HepG2 (cell line): ENCODE measurements around the gene ZNF485. TPM values are rescaled to one million over a fixed set of nuclear protein-coding genes. Genes with fewer than 3 reads are reported as not detected.
A peak's percentile ranks its signal among the peaks of the same experiment; 100 is the strongest.

Experiments used
- FOSL2 ChIP-seq: sonication (generic); formaldehyde crosslinking; IDR thresholded peaks from 2 replicates; pipeline ENCODE4 v1.4.0; 2020; ENCODE audit warnings: missing genetic modification reagents
- FOXJ3 ChIP-seq: sonication (generic); formaldehyde crosslinking; IDR thresholded peaks from 2 replicates; pipeline ENCODE4 v1.4.0; 2020; ENCODE audit warnings: missing genetic modification reagents, mild to moderate bottlenecking, borderline replicate concordance
- HNRNPLL ChIP-seq: fragments of 200-400 bp; formaldehyde crosslinking; IDR thresholded peaks from 2 replicates; pipeline ENCODE4 v1.6.1; 2017; ENCODE audit warnings: mild to moderate bottlenecking, low read depth, low read length; ENCODE audit not compliant: poor library complexity, severe bottlenecking
- MEIS1 ChIP-seq: sonication (generic); formaldehyde crosslinking; IDR thresholded peaks from 2 replicates; pipeline ENCODE4 v1.9.0; 2021; ENCODE audit warnings: mild to moderate bottlenecking, missing genetic modification reagents, moderate library complexity, borderline replicate concordance
- ZBTB42 ChIP-seq: sonication (generic); formaldehyde crosslinking; IDR thresholded peaks from 2 replicates; pipeline ENCODE4 v1.5.0; 2020; ENCODE audit warnings: mild to moderate bottlenecking, missing genetic modification reagents
- ZNF343 ChIP-seq: sonication (generic); formaldehyde crosslinking; IDR thresholded peaks from 2 replicates; pipeline ENCODE4 v1.4.0; 2020; ENCODE audit warnings: mild to moderate bottlenecking, missing genetic modification reagents
- ZNF431 ChIP-seq: sonication (generic); formaldehyde crosslinking; IDR thresholded peaks from 2 replicates; pipeline ENCODE4 v1.9.0; 2022; ENCODE audit warnings: missing genetic modification reagents, low read depth, mild to moderate bottlenecking, borderline replicate concordance
- ZNF546 ChIP-seq: sonication (generic); formaldehyde crosslinking; conservative IDR thresholded peaks from 2 replicates; pipeline ENCODE4 v1.8.1; 2023; ENCODE audit warnings: mild to moderate bottlenecking, missing genetic modification reagents
- ZNF550 ChIP-seq: sonication (generic); formaldehyde crosslinking; IDR thresholded peaks from 2 replicates; pipeline ENCODE4 v1.4.0; 2020; ENCODE audit warnings: mild to moderate bottlenecking, missing genetic modification reagents, borderline replicate concordance
- ZNF781 ChIP-seq: sonication (generic); formaldehyde crosslinking; IDR thresholded peaks from 2 replicates; pipeline ENCODE4 v1.5.1; 2020; ENCODE audit warnings: borderline replicate concordance, mild to moderate bottlenecking, missing genetic modification reagents; ENCODE audit errors: not compliant biosample characterization
- polyA plus RNA-seq, 8 experiments: library from polyadenylated mRNA; depleted of rRNA in 3 of 8; stranded (reverse) in 7 of 8; unstranded in 1 of 8; fragments of >200 nt; fragmentation: Illumina TruSeq in 4 of 8; extraction: Trizol in 4 of 8; gene quantifications; 2 replicates each; pipeline versions ENCODE4 v1.2.1 to v1.2.3, GENCODE V29; 2011 to 2016; ENCODE audit warnings: low read depth in 4 of 8, missing spikeins in 1 of 8, mixed read lengths in 1 of 8; ENCODE audit not compliant: insufficient read depth in 1 of 8
- total RNA-seq, 5 experiments: library from RNA; depleted of rRNA; stranded (reverse); fragments of >200 nt; fragmentation: Illumina TruSeq; extraction: Trizol; gene quantifications; 2 replicates each; pipeline ENCODE4 v1.2.3, GENCODE V29; 2016; ENCODE audit warnings: low read depth in 1 of 5
- TF ChIP-seq, protein P1 (sequence below): sonication (generic); formaldehyde crosslinking; IDR thresholded peaks from 2 replicates; pipeline ENCODE4 v1.8.1; 2022; ENCODE audit warnings: mild to moderate bottlenecking, missing genetic modification reagents
- TF ChIP-seq, protein P2 (sequence below): sonication (generic); formaldehyde crosslinking; conservative IDR thresholded peaks from 2 replicates; pipeline ENCODE4 v1.5.0; 2020; ENCODE audit warnings: missing genetic modification reagents
- TF ChIP-seq, protein P3 (sequence below), 2 experiments: sonication (generic) in 1 of 2; formaldehyde crosslinking in 1 of 2; IDR thresholded peaks; 2 replicates each; pipeline versions ENCODE4 v1.4.0 to v1.6.1; 2016 to 2020; ENCODE audit warnings: borderline replicate concordance in 1 of 2, low read depth in 1 of 2, mild to moderate bottlenecking in 1 of 2, missing genetic modification reagents in 1 of 2
- TF ChIP-seq, protein P4 (sequence below): sonication (generic); formaldehyde crosslinking; IDR thresholded peaks from 2 replicates; pipeline ENCODE4 v1.5.1; 2020; ENCODE audit warnings: missing genetic modification reagents, mild to moderate bottlenecking, borderline replicate concordance
- TF ChIP-seq, protein P5 (sequence below): sonication (generic); formaldehyde crosslinking; IDR thresholded peaks from 2 replicates; pipeline ENCODE4 v1.8.1; 2023; ENCODE audit warnings: mild to moderate bottlenecking, inconsistent platforms, moderate library complexity, missing genetic modification reagents, borderline replicate concordance

The ZNF485 gene
- total and polyA plus RNA-seq, 2 of the 13 experiments (the other 11 are each of a cell fraction or from before 2014, with no cell fraction given), result 1.4 to 3.3 TPM

DNA sequence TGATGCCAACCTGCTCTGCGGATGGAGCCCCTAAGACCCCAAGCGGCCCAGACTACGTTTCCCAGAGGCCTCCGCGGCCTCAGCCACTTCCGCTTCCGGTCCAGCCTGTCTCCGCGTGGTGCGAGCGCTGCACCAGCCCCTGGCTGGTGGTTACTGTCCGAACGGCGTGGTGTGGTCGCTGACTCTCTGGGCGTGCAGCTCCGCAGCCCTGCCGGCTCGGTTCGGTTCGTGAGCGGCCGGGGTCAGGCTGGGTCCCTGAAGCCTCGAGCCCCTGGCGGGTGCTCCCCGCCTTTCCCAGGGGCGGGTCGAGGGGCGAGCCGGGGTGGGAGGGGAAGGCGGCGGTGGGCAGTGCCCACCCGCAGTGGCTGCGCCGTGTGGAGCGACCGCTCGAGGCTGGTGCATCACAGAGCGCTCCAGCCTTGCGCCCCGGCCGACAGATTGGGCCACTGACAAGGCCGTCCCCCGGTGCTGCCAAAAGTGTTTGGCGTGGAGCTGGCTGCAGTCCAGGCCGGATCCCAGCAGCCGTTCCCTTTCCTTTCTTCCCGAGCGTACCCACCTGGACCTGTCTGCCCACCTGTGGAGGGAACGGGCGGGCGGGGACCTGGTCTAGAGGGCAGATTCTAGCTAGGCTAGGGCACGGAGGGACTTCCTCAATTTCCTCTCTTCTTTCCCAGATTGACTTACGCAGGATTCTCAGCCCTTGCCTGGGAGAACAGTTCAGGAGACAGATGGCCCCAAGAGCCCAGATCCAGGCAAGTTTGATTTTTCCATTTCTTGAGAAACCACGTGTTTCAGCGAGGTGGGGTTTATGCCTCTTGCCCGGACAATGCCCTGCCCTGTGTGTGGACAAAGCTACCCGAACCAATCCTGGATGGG is at the start of gene ZNF485 (continued):
- TF ChIP-seq, protein P1, sequence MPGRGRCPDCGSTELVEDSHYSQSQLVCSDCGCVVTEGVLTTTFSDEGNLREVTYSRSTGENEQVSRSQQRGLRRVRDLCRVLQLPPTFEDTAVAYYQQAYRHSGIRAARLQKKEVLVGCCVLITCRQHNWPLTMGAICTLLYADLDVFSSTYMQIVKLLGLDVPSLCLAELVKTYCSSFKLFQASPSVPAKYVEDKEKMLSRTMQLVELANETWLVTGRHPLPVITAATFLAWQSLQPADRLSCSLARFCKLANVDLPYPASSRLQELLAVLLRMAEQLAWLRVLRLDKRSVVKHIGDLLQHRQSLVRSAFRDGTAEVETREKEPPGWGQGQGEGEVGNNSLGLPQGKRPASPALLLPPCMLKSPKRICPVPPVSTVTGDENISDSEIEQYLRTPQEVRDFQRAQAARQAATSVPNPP, result no peak
- TF ChIP-seq ZNF343 (no peak; the same call in 1 of the 2 replicates), MEIS1 (CRISPR knock-in tag) (0 out of 2 replicates have a peak, but pooled peaks have one; percentile 37), ZNF781 (CRISPR knock-in tag) (no peak), ZNF431 (CRISPR knock-in tag) (no peak), FOXJ3 (no peak), ZNF546 (CRISPR knock-in tag) (no peak), ZBTB42 (CRISPR knock-in tag) (no peak), HNRNPLL (no peak), ZNF550 (no peak), FOSL2 (0 out of 2 replicates have a peak, but pooled peaks have one; percentile 8)
- TF ChIP-seq, protein P2, sequence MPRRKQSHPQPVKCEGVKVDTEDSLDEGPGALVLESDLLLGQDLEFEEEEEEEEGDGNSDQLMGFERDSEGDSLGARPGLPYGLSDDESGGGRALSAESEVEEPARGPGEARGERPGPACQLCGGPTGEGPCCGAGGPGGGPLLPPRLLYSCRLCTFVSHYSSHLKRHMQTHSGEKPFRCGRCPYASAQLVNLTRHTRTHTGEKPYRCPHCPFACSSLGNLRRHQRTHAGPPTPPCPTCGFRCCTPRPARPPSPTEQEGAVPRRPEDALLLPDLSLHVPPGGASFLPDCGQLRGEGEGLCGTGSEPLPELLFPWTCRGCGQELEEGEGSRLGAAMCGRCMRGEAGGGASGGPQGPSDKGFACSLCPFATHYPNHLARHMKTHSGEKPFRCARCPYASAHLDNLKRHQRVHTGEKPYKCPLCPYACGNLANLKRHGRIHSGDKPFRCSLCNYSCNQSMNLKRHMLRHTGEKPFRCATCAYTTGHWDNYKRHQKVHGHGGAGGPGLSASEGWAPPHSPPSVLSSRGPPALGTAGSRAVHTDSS (CRISPR knock-in tag), result no peak
- TF ChIP-seq, protein P3, sequence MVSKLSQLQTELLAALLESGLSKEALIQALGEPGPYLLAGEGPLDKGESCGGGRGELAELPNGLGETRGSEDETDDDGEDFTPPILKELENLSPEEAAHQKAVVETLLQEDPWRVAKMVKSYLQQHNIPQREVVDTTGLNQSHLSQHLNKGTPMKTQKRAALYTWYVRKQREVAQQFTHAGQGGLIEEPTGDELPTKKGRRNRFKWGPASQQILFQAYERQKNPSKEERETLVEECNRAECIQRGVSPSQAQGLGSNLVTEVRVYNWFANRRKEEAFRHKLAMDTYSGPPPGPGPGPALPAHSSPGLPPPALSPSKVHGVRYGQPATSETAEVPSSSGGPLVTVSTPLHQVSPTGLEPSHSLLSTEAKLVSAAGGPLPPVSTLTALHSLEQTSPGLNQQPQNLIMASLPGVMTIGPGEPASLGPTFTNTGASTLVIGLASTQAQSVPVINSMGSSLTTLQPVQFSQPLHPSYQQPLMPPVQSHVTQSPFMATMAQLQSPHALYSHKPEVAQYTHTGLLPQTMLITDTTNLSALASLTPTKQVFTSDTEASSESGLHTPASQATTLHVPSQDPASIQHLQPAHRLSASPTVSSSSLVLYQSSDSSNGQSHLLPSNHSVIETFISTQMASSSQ (IDR thresholded peaks at IDR 0.05; ENCODE audit: low read depth), result no peak
- TF ChIP-seq, protein P3 (CRISPR knock-in tag; IDR thresholded peaks at IDR 0.05; ENCODE audit: borderline replicate concordance), result peak; percentile 35; the same call in 1 of the 2 replicates
- TF ChIP-seq, protein P4, sequence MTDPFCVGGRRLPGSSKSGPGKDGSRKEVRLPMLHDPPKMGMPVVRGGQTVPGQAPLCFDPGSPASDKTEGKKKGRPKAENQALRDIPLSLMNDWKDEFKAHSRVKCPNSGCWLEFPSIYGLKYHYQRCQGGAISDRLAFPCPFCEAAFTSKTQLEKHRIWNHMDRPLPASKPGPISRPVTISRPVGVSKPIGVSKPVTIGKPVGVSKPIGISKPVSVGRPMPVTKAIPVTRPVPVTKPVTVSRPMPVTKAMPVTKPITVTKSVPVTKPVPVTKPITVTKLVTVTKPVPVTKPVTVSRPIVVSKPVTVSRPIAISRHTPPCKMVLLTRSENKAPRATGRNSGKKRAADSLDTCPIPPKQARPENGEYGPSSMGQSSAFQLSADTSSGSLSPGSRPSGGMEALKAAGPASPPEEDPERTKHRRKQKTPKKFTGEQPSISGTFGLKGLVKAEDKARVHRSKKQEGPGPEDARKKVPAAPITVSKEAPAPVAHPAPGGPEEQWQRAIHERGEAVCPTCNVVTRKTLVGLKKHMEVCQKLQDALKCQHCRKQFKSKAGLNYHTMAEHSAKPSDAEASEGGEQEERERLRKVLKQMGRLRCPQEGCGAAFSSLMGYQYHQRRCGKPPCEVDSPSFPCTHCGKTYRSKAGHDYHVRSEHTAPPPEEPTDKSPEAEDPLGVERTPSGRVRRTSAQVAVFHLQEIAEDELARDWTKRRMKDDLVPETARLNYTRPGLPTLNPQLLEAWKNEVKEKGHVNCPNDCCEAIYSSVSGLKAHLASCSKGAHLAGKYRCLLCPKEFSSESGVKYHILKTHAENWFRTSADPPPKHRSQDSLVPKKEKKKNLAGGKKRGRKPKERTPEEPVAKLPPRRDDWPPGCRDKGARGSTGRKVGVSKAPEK (CRISPR knock-in tag), result no peak
- TF ChIP-seq, protein P5, sequence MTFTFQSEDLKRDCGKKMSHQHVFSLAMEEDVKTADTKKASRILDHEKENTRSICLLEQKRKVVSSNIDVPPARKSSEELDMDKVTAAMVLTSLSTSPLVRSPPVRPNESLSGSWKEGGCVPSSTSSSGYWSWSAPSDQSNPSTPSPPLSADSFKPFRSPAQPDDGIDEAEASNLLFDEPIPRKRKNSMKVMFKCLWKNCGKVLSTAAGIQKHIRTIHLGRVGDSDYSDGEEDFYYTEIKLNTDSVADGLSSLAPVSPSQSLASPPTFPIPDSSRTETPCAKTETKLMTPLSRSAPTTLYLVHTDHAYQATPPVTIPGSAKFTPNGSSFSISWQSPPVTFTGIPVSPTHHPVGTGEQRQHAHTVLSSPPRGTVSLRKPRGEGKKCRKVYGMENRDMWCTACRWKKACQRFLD (CRISPR knock-in tag), result no peak; the same call in 1 of the 2 replicates
